T-helper 2 cell treated with Interferon-gamma antibody and Interleukin-4, amounts not matched to agents 5 μg/mL and 100 μg/mL, for 36 hours (primary cell): ENCODE data around the gene PAEP.
"Not testable (repeated sequence)": the region's sequence is repeated elsewhere in the genome, so short reads cannot be mapped to it uniquely, and the experiment has no call there.

Experiments
- DNase-seq: peaks from one replicate; pipeline ENCODE4 v3.0.0; 2021; ENCODE audit warnings: low spot score
- H3K27ac Mint-ChIP-seq: one replicate; pipeline ENCODE4 v1.8.0; 2021; ENCODE audit warnings: mild to moderate bottlenecking, mixed read lengths
- H3K27me3 Mint-ChIP-seq: one replicate; pipeline ENCODE4 v1.8.0; 2021; ENCODE audit warnings: low read depth, mixed read lengths
- H3K36me3 Mint-ChIP-seq: one replicate; pipeline ENCODE4 v1.8.0; 2021; ENCODE audit warnings: low read depth, mixed read lengths
- H3K4me1 Mint-ChIP-seq: one replicate; pipeline ENCODE4 v1.8.0; 2021; ENCODE audit warnings: low read depth, mixed read lengths
- H3K4me3 Mint-ChIP-seq: one replicate; pipeline ENCODE4 v1.8.0; 2022; ENCODE audit warnings: mild to moderate bottlenecking, moderate library complexity, mixed read lengths
- H3K9me3 Mint-ChIP-seq: one replicate; pipeline ENCODE4 v1.8.0; 2021; ENCODE audit warnings: mixed read lengths

The PAEP gene

GRCh38 chr9:135534192-135534711 lies 27.3 kb upstream of the PAEP start:
- H3K27me3 Mint-ChIP-seq, H3K9me3 Mint-ChIP-seq: not testable (repeated sequence)

GRCh38 chr9:135534826-135535225 lies 26.7 kb upstream of the PAEP start:
- not testable (repeated sequence) for DNase-seq, H3K4me1 Mint-ChIP-seq, H3K27me3 Mint-ChIP-seq, H3K4me3 Mint-ChIP-seq, H3K9me3 Mint-ChIP-seq, H3K27ac Mint-ChIP-seq, H3K36me3 Mint-ChIP-seq

More at GRCh38 chr9:135534192-135534711, 27.3 kb upstream of the PAEP start:
- not testable (repeated sequence) for DNase-seq, H3K36me3 Mint-ChIP-seq, H3K4me3 Mint-ChIP-seq, H3K27ac Mint-ChIP-seq, H3K4me1 Mint-ChIP-seq

GRCh38 chr9:135535631-135536030 lies 25.9 kb upstream of the PAEP start:
- H3K4me1 Mint-ChIP-seq, H3K27ac Mint-ChIP-seq, DNase-seq, H3K4me3 Mint-ChIP-seq, H3K27me3 Mint-ChIP-seq, H3K36me3 Mint-ChIP-seq, H3K9me3 Mint-ChIP-seq: not testable (repeated sequence)

GRCh38 chr9:135536216-135536615 lies 25.3 kb upstream of the PAEP start:
- H3K4me3 Mint-ChIP-seq, result no peak overlapping the region

GRCh38 chr9:135543262-135543894 lies 18.2 kb upstream of the PAEP start:
- H3K4me1 Mint-ChIP-seq, H3K9me3 Mint-ChIP-seq: not testable (repeated sequence)

More at GRCh38 chr9:135536216-135536615, 25.3 kb upstream of the PAEP start:
- no peaks in the 10 kb centered on the region for H3K4me1 Mint-ChIP-seq
- H3K9me3 Mint-ChIP-seq, result no peaks in the 10 kb centered on the region
- peaks cover 4% of the 10 kb centered on the region for H3K27me3 Mint-ChIP-seq
- no peak overlapping the region for H3K27ac Mint-ChIP-seq
- H3K36me3 Mint-ChIP-seq, result no peaks in the 10 kb centered on the region
- no peak for DNase-seq

GRCh38 chr9:135544981-135545635 lies 16.4 kb upstream of the PAEP start:
- no peak overlapping the region for H3K27ac Mint-ChIP-seq
- no peak for DNase-seq
- H3K36me3 Mint-ChIP-seq, result no peaks in the 10 kb centered on the region
- H3K27me3 Mint-ChIP-seq, result no peaks in the 10 kb centered on the region
- no peaks in the 10 kb centered on the region for H3K4me1 Mint-ChIP-seq
- no peaks in the 10 kb centered on the region for H3K9me3 Mint-ChIP-seq
- no peak overlapping the region for H3K4me3 Mint-ChIP-seq

More at GRCh38 chr9:135543262-135543894, 18.2 kb upstream of the PAEP start:
- H3K4me3 Mint-ChIP-seq, DNase-seq, H3K27ac Mint-ChIP-seq, H3K36me3 Mint-ChIP-seq, H3K27me3 Mint-ChIP-seq: not testable (repeated sequence)

GRCh38 chr9:135545646-135546176 lies 15.8 kb upstream of the PAEP start, which contains the start of gene OBP2A:
TSS of gene OBP2A (plus strand) at chr9:135546126. CDS start at chr9:135546181, 55 bp downstream.
- H3K27ac Mint-ChIP-seq, H3K4me1 Mint-ChIP-seq: not testable (repeated sequence)

GRCh38 chr9:135546792-135547617 lies 14.6 kb upstream of the PAEP start:
- H3K9me3 Mint-ChIP-seq, DNase-seq, H3K4me3 Mint-ChIP-seq, H3K4me1 Mint-ChIP-seq, H3K27me3 Mint-ChIP-seq, H3K36me3 Mint-ChIP-seq, H3K27ac Mint-ChIP-seq: not testable (repeated sequence)

More at GRCh38 chr9:135545646-135546176, 15.8 kb upstream of the PAEP start, which contains the start of gene OBP2A:
- H3K4me3 Mint-ChIP-seq, DNase-seq, H3K27me3 Mint-ChIP-seq, H3K36me3 Mint-ChIP-seq, H3K9me3 Mint-ChIP-seq: not testable (repeated sequence)

GRCh38 chr9:135547756-135548736 lies 13.5 kb upstream of the PAEP start:
- H3K9me3 Mint-ChIP-seq, result no peaks in the 10 kb centered on the region
- no peak for DNase-seq
- H3K27ac Mint-ChIP-seq, result no peak overlapping the region
- no peaks in the 10 kb centered on the region for H3K27me3 Mint-ChIP-seq
- H3K4me3 Mint-ChIP-seq, result no peak overlapping the region
- no peaks in the 10 kb centered on the region for H3K36me3 Mint-ChIP-seq
- no peaks in the 10 kb centered on the region for H3K4me1 Mint-ChIP-seq

- H3K27me3 Mint-ChIP-seq, H3K36me3 Mint-ChIP-seq, H3K9me3 Mint-ChIP-seq, H3K27ac Mint-ChIP-seq, DNase-seq, H3K4me3 Mint-ChIP-seq, H3K4me1 Mint-ChIP-seq: not testable (repeated sequence)
Observed at GRCh38 chr9:135549478-135550343, 11.8 kb upstream of the PAEP start.

- Mint-ChIP-seq H3K4me1 (no peaks in the 10 kb centered on the region), H3K36me3 (no peaks in the 10 kb centered on the region), H3K27me3 (no peaks in the 10 kb centered on the region), H3K27ac (no peak overlapping the region), H3K9me3 (no peaks in the 10 kb centered on the region), H3K4me3 (no peak overlapping the region)
- DNase-seq, result no peak
Observed at GRCh38 chr9:135550344-135550918, 11.1 kb upstream of the PAEP start.

GRCh38 chr9:135551031-135551430 lies 10.5 kb upstream of the PAEP start:
- no peaks in the 10 kb centered on the region for H3K9me3 Mint-ChIP-seq
- no peak overlapping the region for H3K27ac Mint-ChIP-seq
- H3K27me3 Mint-ChIP-seq, result no peaks in the 10 kb centered on the region
- DNase-seq, result no peak
- no peaks in the 10 kb centered on the region for H3K36me3 Mint-ChIP-seq
- H3K4me1 Mint-ChIP-seq, result no peaks in the 10 kb centered on the region
- H3K4me3 Mint-ChIP-seq, result no peak overlapping the region
